D721Med (cell line): ENCODE measurements around the gene ELOA.

Experiments
- DNase-seq: peaks from one replicate; pipeline ENCODE4 v3.0.0; 2011; ENCODE audit warnings: low spot score; ENCODE audit not compliant: insufficient read length
- FAIRE-seq: peaks from 2 replicates; lab custom pipeline; 2011; peaks lifted over from hg19 to GRCh38; lab: Jason Lieb, UNC
- TF ChIP-seq, protein P1 (sequence below): IDR thresholded peaks from 2 replicates; pipeline ENCODE4 v1.5.1; 2012; ENCODE audit warnings: mild to moderate bottlenecking, control low read depth; ENCODE audit not compliant: insufficient read depth; ENCODE audit errors: missing control alignments

The ELOA gene

DNA sequence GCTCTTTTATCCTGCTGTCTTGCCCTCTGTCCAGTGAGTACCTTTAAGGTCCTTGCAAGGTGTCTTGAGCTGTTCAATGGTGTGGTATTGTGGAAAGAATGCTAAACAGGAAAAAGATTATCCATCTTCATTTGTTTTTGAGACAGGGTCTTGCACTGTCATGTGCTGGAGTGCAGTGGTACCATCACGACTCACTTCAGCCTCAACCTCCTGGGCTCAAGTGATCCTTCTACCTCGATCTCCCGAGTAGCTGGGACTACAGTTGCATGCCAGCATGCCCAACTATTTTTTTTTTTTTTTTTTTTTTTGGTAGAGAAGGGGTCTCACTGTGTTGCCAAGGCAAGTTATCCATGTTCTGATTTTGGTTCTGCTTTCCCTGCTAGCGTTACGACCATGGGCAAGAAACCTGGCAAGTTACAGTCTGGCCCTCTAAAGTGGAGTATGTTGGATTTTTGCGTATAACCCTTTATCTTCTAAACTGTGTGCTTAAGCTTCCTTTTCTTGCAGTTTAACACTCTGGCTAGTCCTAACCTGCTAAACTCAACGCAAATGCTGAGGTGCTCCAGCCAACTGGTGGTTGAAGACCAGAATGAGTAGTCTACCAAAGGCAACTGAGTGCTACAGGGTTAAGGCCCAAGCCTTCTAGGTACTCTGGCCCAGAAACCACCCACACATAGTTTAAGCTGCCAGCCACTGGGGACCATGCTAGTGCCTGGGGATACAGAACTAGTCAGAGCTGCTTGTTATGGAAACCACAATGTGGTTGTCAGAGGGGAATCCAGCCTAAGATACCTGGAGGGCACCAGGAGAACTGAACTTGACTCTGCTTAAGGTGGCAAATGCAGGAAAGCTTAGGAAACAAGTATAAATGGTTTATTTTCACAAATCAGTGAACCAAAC, 43.7 kb upstream of the ELOA start:
- TF ChIP-seq, protein P1, sequence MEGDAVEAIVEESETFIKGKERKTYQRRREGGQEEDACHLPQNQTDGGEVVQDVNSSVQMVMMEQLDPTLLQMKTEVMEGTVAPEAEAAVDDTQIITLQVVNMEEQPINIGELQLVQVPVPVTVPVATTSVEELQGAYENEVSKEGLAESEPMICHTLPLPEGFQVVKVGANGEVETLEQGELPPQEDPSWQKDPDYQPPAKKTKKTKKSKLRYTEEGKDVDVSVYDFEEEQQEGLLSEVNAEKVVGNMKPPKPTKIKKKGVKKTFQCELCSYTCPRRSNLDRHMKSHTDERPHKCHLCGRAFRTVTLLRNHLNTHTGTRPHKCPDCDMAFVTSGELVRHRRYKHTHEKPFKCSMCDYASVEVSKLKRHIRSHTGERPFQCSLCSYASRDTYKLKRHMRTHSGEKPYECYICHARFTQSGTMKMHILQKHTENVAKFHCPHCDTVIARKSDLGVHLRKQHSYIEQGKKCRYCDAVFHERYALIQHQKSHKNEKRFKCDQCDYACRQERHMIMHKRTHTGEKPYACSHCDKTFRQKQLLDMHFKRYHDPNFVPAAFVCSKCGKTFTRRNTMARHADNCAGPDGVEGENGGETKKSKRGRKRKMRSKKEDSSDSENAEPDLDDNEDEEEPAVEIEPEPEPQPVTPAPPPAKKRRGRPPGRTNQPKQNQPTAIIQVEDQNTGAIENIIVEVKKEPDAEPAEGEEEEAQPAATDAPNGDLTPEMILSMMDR: no peak
- no peak for FAIRE-seq
- no peak for DNase-seq

DNA sequence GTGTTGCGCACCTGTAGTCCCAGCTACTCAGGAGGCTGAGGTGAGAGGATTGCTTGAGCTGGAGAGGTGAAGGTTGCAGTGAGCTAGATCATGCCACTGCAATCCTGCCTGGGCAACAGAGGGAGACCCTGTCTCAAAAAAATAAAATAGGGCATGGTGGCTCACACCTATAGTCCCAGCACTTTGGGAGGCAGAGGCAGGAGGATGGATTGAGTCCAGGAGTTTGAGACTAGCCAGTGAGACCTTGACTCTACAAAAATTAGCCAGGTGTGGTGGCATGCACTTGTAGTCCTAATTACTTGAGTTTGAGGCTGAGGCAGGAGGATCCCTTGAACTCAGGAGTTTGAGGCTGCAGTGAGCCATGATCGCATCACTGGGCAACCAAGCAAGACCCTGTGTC, 42.0 kb upstream of the ELOA start:
- FAIRE-seq (no peak), DNase-seq (no peak)
- TF ChIP-seq, protein P1: no peak

DNA sequence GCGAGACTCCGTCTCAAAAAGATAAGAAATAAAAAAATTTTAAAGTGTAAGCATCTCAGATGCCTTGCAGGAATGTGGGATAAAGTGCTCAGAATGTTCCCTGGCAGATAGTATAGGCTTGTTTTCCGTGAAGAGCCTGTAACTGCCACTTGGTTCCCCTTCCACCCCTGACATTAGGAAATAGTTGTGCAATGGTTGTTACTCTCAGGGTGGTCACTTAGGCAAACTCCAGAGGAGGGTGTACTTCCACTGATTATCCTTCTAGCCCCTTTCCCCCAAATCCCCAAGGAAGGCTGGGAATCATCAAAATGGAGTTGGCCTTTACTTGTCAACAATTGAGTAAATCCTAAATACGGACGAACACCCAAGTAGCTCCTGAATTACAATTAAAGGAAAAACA, 41.3 kb upstream of the ELOA start:
- TF ChIP-seq, protein P1: no peak
- DNase-seq: no peak
- FAIRE-seq: no peak

DNA sequence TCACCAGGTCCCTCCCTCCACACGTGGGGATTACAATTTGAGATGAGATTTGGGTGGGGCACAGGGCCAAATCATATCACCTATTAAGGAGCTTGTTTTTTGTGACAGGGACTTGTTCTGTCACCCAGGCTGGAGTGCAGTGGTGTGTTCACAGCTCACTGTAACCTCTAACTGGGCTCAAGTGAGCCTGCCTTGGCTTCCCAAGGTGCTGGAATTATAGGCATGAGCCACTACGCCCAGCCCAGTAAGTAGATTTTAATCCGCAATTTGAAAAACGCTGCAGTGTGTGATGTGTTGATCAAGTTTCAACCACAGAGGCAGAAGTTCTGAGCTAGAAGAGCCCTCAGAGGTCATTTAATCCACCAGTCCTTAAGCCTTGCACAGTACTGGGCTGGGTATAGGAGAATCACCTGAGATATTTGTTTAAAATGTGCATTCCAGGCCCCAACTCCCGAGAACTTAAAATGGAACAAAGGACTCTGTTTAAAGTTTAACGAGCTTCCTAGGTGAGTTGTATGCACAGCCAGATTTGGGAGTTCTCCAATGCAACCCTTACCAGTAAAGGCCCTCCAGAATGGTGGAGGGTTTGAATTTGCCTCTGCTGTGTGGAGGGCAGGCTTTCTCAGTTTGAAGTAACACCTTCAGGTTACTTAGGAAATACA, 38.3 kb upstream of the ELOA start:
- FAIRE-seq: no peak
- DNase-seq: no peak
- TF ChIP-seq, protein P1: no peak

DNA sequence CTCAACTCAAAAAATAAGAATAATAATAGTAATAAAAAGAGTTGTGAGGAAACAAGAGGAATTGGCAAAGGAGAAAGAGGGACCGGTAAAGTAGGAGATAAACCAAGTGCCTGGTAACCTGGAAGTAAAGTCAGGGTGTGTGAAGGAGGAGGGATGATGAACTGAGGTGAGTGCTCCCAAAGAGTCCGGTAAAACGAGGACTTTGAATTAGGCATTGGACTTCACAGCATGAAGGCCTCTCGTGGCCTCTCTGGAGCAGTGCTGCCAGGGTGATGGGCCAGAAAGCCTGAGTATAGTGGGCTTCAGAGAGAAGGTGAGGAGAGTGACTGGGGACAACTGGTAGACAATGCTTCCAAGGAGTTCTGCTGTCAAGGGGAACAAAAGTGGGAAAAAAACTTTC, 34.0 kb upstream of the ELOA start:
- FAIRE-seq (no peak), DNase-seq (no peak)
- TF ChIP-seq, protein P1: no peak

DNA sequence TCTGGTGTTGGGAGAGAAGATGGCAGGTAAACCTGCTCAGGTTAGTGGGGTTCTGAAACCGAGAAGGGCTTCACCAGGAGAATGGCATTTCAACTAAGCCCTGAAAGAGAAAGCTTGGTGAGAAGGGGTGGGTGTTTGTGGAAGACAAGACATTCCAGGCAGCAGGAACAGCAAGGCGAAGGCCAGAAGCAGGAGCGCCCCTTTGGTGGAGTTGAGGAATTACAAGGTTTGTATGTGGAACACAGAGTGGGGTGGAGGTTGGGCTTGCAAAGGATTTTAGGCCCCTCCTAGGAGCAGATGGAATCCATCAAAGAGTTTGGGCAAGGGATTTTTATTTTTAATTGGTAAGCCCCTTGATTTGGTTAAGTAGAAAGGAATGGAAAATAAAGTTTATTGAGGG, 24.8 kb upstream of the ELOA start:
- TF ChIP-seq, protein P1: peak; percentile 46
- FAIRE-seq: no peak
- DNase-seq: no peak
